Sigmoid colon (tissue), 3 donors: ENCODE results near the gene YJU2.
"Not testable (repeated sequence)": the region's sequence is repeated elsewhere in the genome, so short reads cannot be mapped to it uniquely, and the experiment has no call there.

ENCODE experiments used
- CTCF ChIP-seq, 4 experiments: fragments of 450-650 bp in 3 of 4; fragments of 200-600 bp in 1 of 4; IDR thresholded peaks; one replicate each; pipeline ENCODE4 v1.5.1; 2016 to 2019; ENCODE audit warnings: antibody characterized with exemption in 4 of 4, mild to moderate bottlenecking in 3 of 4, moderate library complexity in 2 of 4
- POLR2A ChIP-seq, 2 donors: fragments of 450-650 bp; IDR thresholded peaks; one replicate each; pipeline ENCODE4 v1.6.1; 2016; ENCODE audit warnings: antibody characterized with exemption in 2 of 2, mild to moderate bottlenecking in 2 of 2, moderate library complexity in 2 of 2

GRCh38 chr19:4237510-4237909 lies 9.4 kb upstream of the YJU2 start:
- TF ChIP-seq CTCF, POLR2A (IDR thresholded peaks at IDR 0.05): not testable (repeated sequence)
